Smooth muscle cell (in vitro differentiated cells): ENCODE data around the gene FLYWCH1. TPM values are rescaled to one million over a fixed set of nuclear protein-coding genes. Genes with fewer than 3 reads are reported as not detected.
"Not testable (repeated sequence)": the region's sequence is repeated elsewhere in the genome, so short reads cannot be mapped to it uniquely, and the experiment has no call there.

Experiments
- DNase-seq: peaks from one replicate; lab custom pipeline; 2025; ENCODE audit not compliant: unreplicated experiment; lab: John Stamatoyannopoulos, UW
- H2AFZ ChIP-seq: fragments of 200-600 bp; sonication (generic); 2 replicates; pipeline ENCODE4 v1.6.0; 2016; ENCODE audit warnings: antibody characterized with exemption, low read depth, mild to moderate bottlenecking
- H3F3A ChIP-seq: fragments of 200-600 bp; sonication (generic); 2 replicates; pipeline ENCODE4 v1.6.0; 2017; ENCODE audit warnings: antibody characterized with exemption, low read depth
- H3K27ac ChIP-seq: fragments of 200-600 bp; sonication (generic); 2 replicates; pipeline ENCODE4 v1.5.1; 2016; ENCODE audit warnings: low read depth, mild to moderate bottlenecking
- H3K27me3 ChIP-seq: fragments of 200-600 bp; sonication (generic); 2 replicates; pipeline ENCODE4 v1.6.1; 2016; ENCODE audit warnings: low read depth, mild to moderate bottlenecking
- H3K36me3 ChIP-seq: fragments of 200-600 bp; sonication (generic); 2 replicates; pipeline ENCODE4 v1.5.1; 2016; ENCODE audit warnings: low read depth
- H3K4me1 ChIP-seq: fragments of 200-600 bp; sonication (generic); 2 replicates; pipeline ENCODE4 v1.5.1; 2016; ENCODE audit warnings: low read depth
- H3K4me2 ChIP-seq: fragments of 200-600 bp; sonication (generic); 2 replicates; pipeline ENCODE4 v1.6.0; 2016; ENCODE audit warnings: mild to moderate bottlenecking
- H3K4me3 ChIP-seq: fragments of 200-600 bp; sonication (generic); 2 replicates; pipeline ENCODE4 v1.5.1; 2016; ENCODE audit warnings: mild to moderate bottlenecking
- H3K79me2 ChIP-seq: fragments of 200-600 bp; sonication (generic); 2 replicates; pipeline ENCODE4 v1.6.0; 2016; ENCODE audit warnings: low read depth, mild to moderate bottlenecking
- H3K9ac ChIP-seq: fragments of 200-600 bp; sonication (generic); 2 replicates; pipeline ENCODE4 v1.6.0; 2016; ENCODE audit warnings: low read depth
- H3K9me3 ChIP-seq: fragments of 200-600 bp; sonication (generic); replicated peaks from 2 replicates; pipeline ENCODE4 v1.5.1; 2016; ENCODE audit warnings: low read depth
- H4K20me1 ChIP-seq: fragments of 200-600 bp; sonication (generic); 2 replicates; pipeline ENCODE4 v1.6.0; 2016; ENCODE audit warnings: low read depth
- CTCF ChIP-seq: fragments of 200-600 bp; sonication (generic); IDR thresholded peaks from 2 replicates; pipeline ENCODE4 v1.5.1; 2017; ENCODE audit warnings: borderline replicate concordance, mild to moderate bottlenecking, antibody characterized with exemption; ENCODE audit not compliant: insufficient read depth, poor library complexity, severe bottlenecking
- WGBS: methylation state at CpG from one replicate; pipeline ENCODE4 v1.1.7; 2016; ENCODE audit warnings: low lambda C conversion rate; 5-methylcytosine and 5-hydroxymethylcytosine counted together
- polyA plus RNA-seq: library from polyadenylated mRNA; unstranded; fragments of >200 nt; fragmentation: Nextera tagmentation; extraction: Ambion mirVana; gene quantifications from 2 replicates; pipeline ENCODE4 v1.2.1, GENCODE V29; 2016
- total RNA-seq: library from RNA; depleted of rRNA; stranded (reverse); fragments of >200 nt; gene quantifications from 2 replicates; pipeline ENCODE4 v1.2.3, GENCODE V29; 2014

Gene FLYWCH1
- total and polyA plus RNA-seq, 2 experiments from 2014 or later = 13.5 to 26.0 TPM

- H3K79me2 ChIP-seq = no peaks in the 10 kb centered on the region
- no peaks in the 10 kb centered on the region for H3F3A ChIP-seq
- H3K27ac ChIP-seq = no peak overlapping the region
- H3K9ac ChIP-seq = no peak overlapping the region
- no peak overlapping the region for H2AFZ ChIP-seq
- H3K4me1 ChIP-seq = no peaks in the 10 kb centered on the region
- no peak for TF ChIP-seq CTCF
- WGBS = 98% methylated on average over 15 of the region's 15 CpGs
- H3K27me3 ChIP-seq = no peaks in the 10 kb centered on the region
- H3K4me3 ChIP-seq = no peak overlapping the region
- peaks cover 7% of the 10 kb centered on the region for H4K20me1 ChIP-seq
- DNase-seq = no peak
- H3K4me2 ChIP-seq = no peak overlapping the region
- H3K9me3 ChIP-seq = no peaks in the 10 kb centered on the region
- no peaks in the 10 kb centered on the region for H3K36me3 ChIP-seq
These were observed 18.5 kb downstream of the FLYWCH1 start for GRCh38 chr16:2930236-2930635.

GRCh38 chr16:2931231-2931914 is 19.6 kb downstream of the FLYWCH1 start:
- not testable (repeated sequence) for H3K27ac ChIP-seq, H3K9ac ChIP-seq, H3K36me3 ChIP-seq, H3K4me2 ChIP-seq, H3K9me3 ChIP-seq, H2AFZ ChIP-seq, H3F3A ChIP-seq, H3K4me3 ChIP-seq, DNase-seq, H3K27me3 ChIP-seq, H3K4me1 ChIP-seq, H3K79me2 ChIP-seq, H4K20me1 ChIP-seq
- 95% methylated on average over 13 of the region's 13 CpGs for WGBS

GRCh38 chr16:2933136-2933535 is 21.4 kb downstream of the FLYWCH1 start:
- no peak for DNase-seq
- Histone ChIP-seq H2AFZ (no peak overlapping the region), H3K4me2 (no peak overlapping the region), H3K4me3 (no peak overlapping the region), H3K9ac (no peak overlapping the region), H3K4me1 (no peaks in the 10 kb centered on the region), H3K9me3 (no peaks in the 10 kb centered on the region), H3K27ac (no peak overlapping the region), H3K27me3 (no peaks in the 10 kb centered on the region), H3F3A (no peaks in the 10 kb centered on the region), H3K79me2 (no peaks in the 10 kb centered on the region), H4K20me1 (no peaks in the 10 kb centered on the region), H3K36me3 (no peaks in the 10 kb centered on the region)
- 96% methylated on average over 30 of the region's 30 CpGs for WGBS
- no peak for TF ChIP-seq CTCF

- H4K20me1 ChIP-seq = no peaks in the 10 kb centered on the region
- H3K4me3 ChIP-seq = no peak overlapping the region
- H3K36me3 ChIP-seq = no peaks in the 10 kb centered on the region
These were observed 22.0 kb downstream of the FLYWCH1 start for GRCh38 chr16:2933701-2934100.

More at GRCh38 chr16:2933701-2934100, 22.0 kb downstream of the FLYWCH1 start:
- no peak for TF ChIP-seq CTCF
- Histone ChIP-seq H3K79me2 (no peaks in the 10 kb centered on the region), H3K9me3 (no peaks in the 10 kb centered on the region), H3K27ac (no peak overlapping the region), H3K27me3 (no peaks in the 10 kb centered on the region), H3K4me1 (no peaks in the 10 kb centered on the region), H3F3A (no peaks in the 10 kb centered on the region), H3K9ac (no peak overlapping the region), H2AFZ (no peak overlapping the region), H3K4me2 (no peak overlapping the region)
- no peak for DNase-seq
- 91% methylated on average over 8 of the region's 22 CpGs for WGBS
